ENCODE data around the gene STXBP6. TPM values are rescaled to one million over a fixed set of nuclear protein-coding genes. Genes with fewer than 3 reads are reported as not detected.

STXBP6 gene
- total and polyA plus RNA-seq, 2 of the 13 experiments (the other 11 are each of a cell fraction or from before 2014, with no cell fraction given), result 35.3 to 42.8 TPM

DNA sequence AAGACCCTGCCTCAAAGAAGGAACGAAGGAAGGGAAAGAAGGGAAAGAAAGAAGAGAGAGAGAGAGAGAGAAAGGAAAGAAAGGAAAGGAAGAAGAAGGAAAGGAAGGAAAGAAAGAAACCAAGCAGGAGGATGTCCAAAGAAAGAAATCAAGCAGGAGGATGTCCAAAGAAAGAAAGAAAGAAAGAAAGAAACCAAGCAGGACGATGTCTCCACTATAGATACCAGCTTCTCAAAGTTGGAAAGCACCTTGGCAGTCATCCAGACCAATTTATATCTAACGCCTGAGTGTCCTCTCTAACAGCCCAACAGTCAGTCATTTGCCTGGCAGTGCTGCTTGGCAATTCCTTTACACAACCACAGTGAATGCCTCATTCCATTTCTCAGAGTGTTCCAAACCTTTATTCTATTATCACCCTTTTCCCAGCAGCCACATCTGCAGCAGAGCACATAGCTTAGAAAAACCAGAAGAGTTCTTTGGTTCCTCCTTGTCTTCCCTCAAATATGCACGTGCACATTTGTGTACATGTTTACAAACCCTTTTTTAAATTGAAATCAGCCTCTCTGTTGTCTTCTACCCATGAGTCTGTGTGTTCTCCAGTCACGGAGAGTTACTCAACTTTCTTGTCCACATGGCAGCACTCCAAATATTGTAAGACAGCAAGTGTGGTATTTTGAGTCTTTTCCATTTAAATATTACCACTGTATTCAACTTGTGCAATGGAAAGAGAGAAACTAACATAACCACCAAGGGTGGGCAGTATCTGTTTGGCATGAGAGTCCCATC lies 138.4 kb downstream of the STXBP6 start:
- WGBS (ENCODE audit: low lambda C conversion rate), result 60% methylated on average over 5 of the region's 5 CpGs
- no peak overlapping the region for H3K27ac ChIP-seq (ENCODE audit: extremely low read length, insufficient read depth, low read length)
- ChIA-PET POLR2A (interaction anchor here (0.7 to 4.0 kb wide), 4 partner anchors 26 to 95 kb away, joined by 4 to 29 read pairs (median 14); no protein-coding TSS in a partner anchor), CTCF (ENCODE audit: low intra/inter-chr PET ratio, low total read pairs) (no interaction called here)
- DNase-seq (ENCODE audit: low spot score) (no peak), ATAC-seq (no peak), FAIRE-seq (no peak)
- no TSS peak for BruUV-seq (replicated peaks)
- no peaks in the 10 kb centered on the region for H3K79me2 ChIP-seq (ENCODE audit: insufficient read depth, low read length)
- H3K9ac ChIP-seq (ENCODE audit: insufficient read depth, low read depth, low read length), result no peak overlapping the region
- no peak overlapping the region for H2AFZ ChIP-seq (ENCODE audit: low read length)
- peaks cover 64% of the 10 kb centered on the region for H3K4me1 ChIP-seq (ENCODE audit: insufficient read depth, low read length)
- H3K4me2 ChIP-seq (ENCODE audit: low read depth, low read length), result no peak overlapping the region
- H3K4me3 ChIP-seq (replicated peaks in 1 of 3; ENCODE audit: insufficient read depth in 1 of 3, low read depth in 2 of 3, low read length in 3 of 3), result no peak overlapping the region
- in situ Hi-C loops (cut with HindIII; ENCODE audit: extremely low pct_ligation_motif_present, low pct_unique_long_range_greater_than_20kb) (no loop called here), intact Hi-C loops (cut with micrococcal nuclease; ENCODE audit: unreplicated experiment) (no loop called here)
- no peaks in the 10 kb centered on the region for H3K9me3 ChIP-seq (ENCODE audit: low read length)
- no peaks in the 10 kb centered on the region for H3K36me3 ChIP-seq (replicated peaks in 1 of 2; ENCODE audit: control insufficient read depth in 1 of 2, insufficient read depth in 2 of 2, low read length in 2 of 2)
- H4K20me1 ChIP-seq (ENCODE audit: insufficient read depth, low read length), result no peaks in the 10 kb centered on the region
- no peaks in the 10 kb centered on the region for H3K27me3 ChIP-seq (ENCODE audit: control insufficient read depth in 1 of 2, insufficient read depth in 2 of 2, low read length in 2 of 2)
- TF ChIP-seq FOXK1 (CRISPR knock-in tag; IDR thresholded peaks at IDR 0.05; ENCODE audit: borderline replicate concordance, low read depth) (peak; percentile 40; the same call in 1 of the 2 replicates), PHF20 (CRISPR knock-in tag; IDR thresholded peaks at IDR 0.05) (no peak), ZMYM2 (CRISPR knock-in tag; IDR thresholded peaks at IDR 0.05) (0 out of 2 replicates have a peak, but pooled peaks have one; percentile 44), ATAD3A (CRISPR knock-in tag; IDR thresholded peaks at IDR 0.05) (no peak), FOXK2 (IDR thresholded peaks at IDR 0.05) (no peak), HMG20A (CRISPR knock-in tag; IDR thresholded peaks at IDR 0.05; ENCODE audit: borderline replicate concordance) (peak; percentile 13; the same call in 1 of the 2 replicates), SOX6 (IDR thresholded peaks at IDR 0.05) (0 out of 2 replicates have a peak, but pooled peaks have one; percentile 54), SOX6 (CRISPR knock-in tag; IDR thresholded peaks at IDR 0.05) (no peak), NONO (IDR thresholded peaks at IDR 0.05) (peak; percentile 93; the same call in 1 of the 2 replicates), NONO (CRISPR knock-in tag; conservative IDR thresholded peaks at IDR 0.05) (no peak), U2AF2 (IDR thresholded peaks at IDR 0.05; ENCODE audit: low read depth, low read length) (peak; percentile 75; the same call in 1 of the 2 replicates), ZNF598 (CRISPR knock-in tag; IDR thresholded peaks at IDR 0.05; ENCODE audit: borderline replicate concordance) (0 out of 2 replicates have a peak, but pooled peaks have one; percentile 10), MXI1 (IDR thresholded peaks at IDR 0.05; ENCODE audit: borderline replicate concordance, low read depth, low read length) (no peak), GATAD2A (CRISPR knock-in tag; IDR thresholded peaks at IDR 0.05) (peak; percentile 48; the same call in 1 of the 2 replicates), SOX5 (CRISPR knock-in tag; IDR thresholded peaks at IDR 0.05; ENCODE audit: borderline replicate concordance) (0 out of 2 replicates have a peak, but pooled peaks have one; percentile 15)
- TF ChIP-seq, protein P1, sequence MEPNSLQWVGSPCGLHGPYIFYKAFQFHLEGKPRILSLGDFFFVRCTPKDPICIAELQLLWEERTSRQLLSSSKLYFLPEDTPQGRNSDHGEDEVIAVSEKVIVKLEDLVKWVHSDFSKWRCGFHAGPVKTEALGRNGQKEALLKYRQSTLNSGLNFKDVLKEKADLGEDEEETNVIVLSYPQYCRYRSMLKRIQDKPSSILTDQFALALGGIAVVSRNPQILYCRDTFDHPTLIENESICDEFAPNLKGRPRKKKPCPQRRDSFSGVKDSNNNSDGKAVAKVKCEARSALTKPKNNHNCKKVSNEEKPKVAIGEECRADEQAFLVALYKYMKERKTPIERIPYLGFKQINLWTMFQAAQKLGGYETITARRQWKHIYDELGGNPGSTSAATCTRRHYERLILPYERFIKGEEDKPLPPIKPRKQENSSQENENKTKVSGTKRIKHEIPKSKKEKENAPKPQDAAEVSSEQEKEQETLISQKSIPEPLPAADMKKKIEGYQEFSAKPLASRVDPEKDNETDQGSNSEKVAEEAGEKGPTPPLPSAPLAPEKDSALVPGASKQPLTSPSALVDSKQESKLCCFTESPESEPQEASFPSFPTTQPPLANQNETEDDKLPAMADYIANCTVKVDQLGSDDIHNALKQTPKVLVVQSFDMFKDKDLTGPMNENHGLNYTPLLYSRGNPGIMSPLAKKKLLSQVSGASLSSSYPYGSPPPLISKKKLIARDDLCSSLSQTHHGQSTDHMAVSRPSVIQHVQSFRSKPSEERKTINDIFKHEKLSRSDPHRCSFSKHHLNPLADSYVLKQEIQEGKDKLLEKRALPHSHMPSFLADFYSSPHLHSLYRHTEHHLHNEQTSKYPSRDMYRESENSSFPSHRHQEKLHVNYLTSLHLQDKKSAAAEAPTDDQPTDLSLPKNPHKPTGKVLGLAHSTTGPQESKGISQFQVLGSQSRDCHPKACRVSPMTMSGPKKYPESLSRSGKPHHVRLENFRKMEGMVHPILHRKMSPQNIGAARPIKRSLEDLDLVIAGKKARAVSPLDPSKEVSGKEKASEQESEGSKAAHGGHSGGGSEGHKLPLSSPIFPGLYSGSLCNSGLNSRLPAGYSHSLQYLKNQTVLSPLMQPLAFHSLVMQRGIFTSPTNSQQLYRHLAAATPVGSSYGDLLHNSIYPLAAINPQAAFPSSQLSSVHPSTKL (CRISPR knock-in tag; IDR thresholded peaks at IDR 0.05), result 0 out of 2 replicates have a peak, but pooled peaks have one; percentile 10
- TF ChIP-seq, protein P2, sequence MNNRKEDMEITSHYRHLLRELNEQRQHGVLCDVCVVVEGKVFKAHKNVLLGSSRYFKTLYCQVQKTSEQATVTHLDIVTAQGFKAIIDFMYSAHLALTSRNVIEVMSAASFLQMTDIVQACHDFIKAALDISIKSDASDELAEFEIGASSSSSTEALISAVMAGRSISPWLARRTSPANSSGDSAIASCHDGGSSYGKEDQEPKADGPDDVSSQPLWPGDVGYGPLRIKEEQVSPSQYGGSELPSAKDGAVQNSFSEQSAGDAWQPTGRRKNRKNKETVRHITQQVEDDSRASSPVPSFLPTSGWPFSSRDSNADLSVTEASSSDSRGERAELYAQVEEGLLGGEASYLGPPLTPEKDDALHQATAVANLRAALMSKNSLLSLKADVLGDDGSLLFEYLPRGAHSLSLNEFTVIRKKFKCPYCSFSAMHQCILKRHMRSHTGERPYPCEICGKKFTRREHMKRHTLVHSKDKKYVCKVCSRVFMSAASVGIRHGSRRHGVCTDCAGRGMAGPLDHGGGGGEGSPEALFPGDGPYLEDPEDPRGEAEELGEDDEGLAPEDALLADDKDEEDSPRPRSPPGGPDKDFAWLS (CRISPR knock-in tag; IDR thresholded peaks at IDR 0.05; ENCODE audit: borderline replicate concordance), result no peak
- TF ChIP-seq, protein P3, sequence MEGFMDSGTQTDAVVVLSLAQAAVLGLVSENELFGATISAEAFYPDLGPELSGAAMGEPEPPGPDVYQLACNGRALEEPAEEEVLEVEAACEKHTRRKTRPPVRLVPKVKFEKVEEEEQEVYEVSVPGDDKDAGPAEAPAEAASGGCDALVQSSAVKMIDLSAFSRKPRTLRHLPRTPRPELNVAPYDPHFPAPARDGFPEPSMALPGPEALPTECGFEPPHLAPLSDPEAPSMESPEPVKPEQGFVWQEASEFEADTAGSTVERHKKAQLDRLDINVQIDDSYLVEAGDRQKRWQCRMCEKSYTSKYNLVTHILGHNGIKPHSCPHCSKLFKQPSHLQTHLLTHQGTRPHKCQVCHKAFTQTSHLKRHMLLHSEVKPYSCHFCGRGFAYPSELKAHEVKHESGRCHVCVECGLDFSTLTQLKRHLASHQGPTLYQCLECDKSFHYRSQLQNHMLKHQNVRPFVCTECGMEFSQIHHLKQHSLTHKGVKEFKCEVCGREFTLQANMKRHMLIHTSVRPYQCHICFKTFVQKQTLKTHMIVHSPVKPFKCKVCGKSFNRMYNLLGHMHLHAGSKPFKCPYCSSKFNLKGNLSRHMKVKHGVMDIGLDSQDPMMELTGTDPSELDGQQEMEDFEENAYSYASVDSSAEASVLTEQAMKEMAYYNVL (CRISPR knock-in tag; IDR thresholded peaks at IDR 0.05; ENCODE audit: borderline replicate concordance), result peak; percentile 8; the same call in 1 of the 2 replicates

All from HepG2 (cell line).